HUES48 (cell line): ENCODE data around the gene SRC.
"Not testable (repeated sequence)": the region's sequence is repeated elsewhere in the genome, so short reads cannot be mapped to it uniquely, and the experiment has no call there.

ENCODE experiments used
- H3K27ac ChIP-seq: one replicate; pipeline ENCODE4 v1.7.0; 2013; ENCODE audit warnings: low read depth, low read length, inconsistent platforms
- H3K27me3 ChIP-seq: 2 replicates; pipeline ENCODE4 v1.6.1; 2013; ENCODE audit warnings: mild to moderate bottlenecking, low read length; ENCODE audit not compliant: control insufficient read depth, insufficient read depth
- H3K36me3 ChIP-seq: 2 replicates; pipeline ENCODE4 v1.6.1; 2013; ENCODE audit warnings: low read length; ENCODE audit not compliant: control insufficient read depth, insufficient read depth
- H3K4me1 ChIP-seq: 2 replicates; pipeline ENCODE4 v1.6.1; 2013; ENCODE audit warnings: mild to moderate bottlenecking, low read length; ENCODE audit not compliant: control insufficient read depth, insufficient read depth
- H3K4me3 ChIP-seq: 2 replicates; pipeline ENCODE4 v1.5.1; 2013; ENCODE audit warnings: mild to moderate bottlenecking, low read depth, low read length
- H3K9ac ChIP-seq: 2 replicates; pipeline ENCODE4 v1.6.1; 2013; ENCODE audit warnings: mild to moderate bottlenecking, low read depth, low read length, moderate library complexity
- H3K9me3 ChIP-seq: 2 replicates; pipeline ENCODE4 v1.6.1; 2013; ENCODE audit warnings: low read length; ENCODE audit not compliant: control insufficient read depth, insufficient read depth

SRC gene

DNA sequence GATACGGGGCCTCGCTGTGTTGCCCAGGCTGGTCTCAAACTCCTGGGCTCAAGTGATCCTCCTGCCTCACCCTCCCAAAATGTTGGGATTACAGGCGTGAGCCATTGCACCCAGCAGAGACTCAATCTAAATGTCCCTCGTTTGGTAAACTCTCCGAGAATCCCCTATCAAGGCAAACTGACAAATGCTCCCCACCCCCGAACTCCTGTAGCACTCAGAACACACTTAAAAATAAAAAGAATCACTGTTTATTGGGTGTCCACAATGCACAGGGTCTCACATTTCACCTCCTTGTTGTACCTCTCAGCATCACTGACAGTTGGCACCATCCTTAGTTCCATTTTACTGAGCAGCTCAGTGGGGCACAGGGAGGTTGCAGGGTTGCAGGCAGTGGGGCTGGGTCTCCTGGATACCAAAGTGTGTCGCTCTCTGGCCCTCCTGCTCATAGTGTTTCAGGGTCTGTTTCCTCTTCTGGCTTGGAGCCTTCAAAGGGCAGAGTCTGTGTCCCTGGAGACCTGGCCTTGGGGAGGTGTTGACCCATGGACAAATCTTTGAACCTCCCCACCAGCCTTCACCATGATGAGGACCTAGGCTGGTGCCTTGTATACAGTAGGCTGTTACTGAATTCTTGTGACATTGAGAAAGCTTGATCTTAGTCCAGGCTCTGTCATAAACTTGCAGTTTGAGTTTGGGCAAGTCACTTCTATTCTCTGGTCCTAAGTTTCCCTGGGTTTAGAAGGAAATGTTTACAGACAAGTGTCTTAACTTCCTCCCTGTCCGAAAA, 8.5 kb upstream of the SRC start:
- H3K4me3 ChIP-seq, result no peak overlapping the region
- no peaks in the 10 kb centered on the region for H3K4me1 ChIP-seq
- H3K36me3 ChIP-seq, result no peaks in the 10 kb centered on the region
- no peaks in the 10 kb centered on the region for H3K27me3 ChIP-seq
- H3K9me3 ChIP-seq, result no peaks in the 10 kb centered on the region
- H3K27ac ChIP-seq, result no peak overlapping the region
- no peak overlapping the region for H3K9ac ChIP-seq

DNA sequence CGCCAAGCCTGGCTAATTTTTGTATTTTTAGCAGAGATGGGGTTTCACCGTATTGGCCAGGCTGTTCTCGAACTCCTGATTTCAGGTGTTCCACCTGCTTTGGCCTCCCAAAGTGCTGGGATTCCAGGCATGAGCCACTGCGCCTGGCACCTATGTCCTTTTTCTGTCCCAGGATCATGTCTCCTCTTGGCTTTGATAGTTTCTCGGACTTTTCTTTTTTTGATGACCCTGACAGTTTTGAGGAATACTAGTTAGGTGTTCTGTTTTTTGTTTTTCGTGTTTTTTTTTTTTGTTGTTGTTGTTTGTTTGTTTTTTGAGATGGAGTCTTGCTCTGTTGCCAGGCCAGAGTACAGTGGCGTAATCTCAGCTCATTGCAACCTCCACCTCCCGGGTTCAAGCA, 7.6 kb upstream of the SRC start:
- not testable (repeated sequence) for H3K27me3 ChIP-seq, H3K4me3 ChIP-seq, H3K9me3 ChIP-seq, H3K4me1 ChIP-seq, H3K36me3 ChIP-seq, H3K9ac ChIP-seq, H3K27ac ChIP-seq

DNA sequence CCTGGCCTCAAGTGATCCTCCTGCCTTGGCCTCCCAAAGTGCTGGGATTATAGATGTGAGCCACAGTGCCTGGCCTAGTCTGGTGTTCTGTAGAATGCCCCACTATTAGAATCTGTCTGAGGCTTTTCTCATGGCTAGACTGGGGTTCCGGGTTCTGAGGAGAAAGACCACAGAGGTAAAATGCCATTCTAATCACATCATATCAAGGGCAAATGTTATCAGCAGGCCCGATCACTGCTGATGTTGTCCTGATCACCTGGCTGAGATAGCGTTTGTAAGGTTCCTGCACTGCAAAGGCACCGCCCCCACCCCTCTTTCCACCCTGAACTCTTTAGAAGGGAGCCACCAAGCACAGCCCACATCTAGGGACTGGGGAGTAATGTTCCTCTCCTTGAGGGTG, 6.7 kb upstream of the SRC start:
- no peak overlapping the region for H3K4me3 ChIP-seq
- H3K4me1 ChIP-seq, result no peaks in the 10 kb centered on the region
- H3K27me3 ChIP-seq, result no peaks in the 10 kb centered on the region
- H3K27ac ChIP-seq, result no peak overlapping the region
- H3K9ac ChIP-seq, result no peak overlapping the region
- no peaks in the 10 kb centered on the region for H3K36me3 ChIP-seq
- H3K9me3 ChIP-seq, result no peaks in the 10 kb centered on the region

DNA sequence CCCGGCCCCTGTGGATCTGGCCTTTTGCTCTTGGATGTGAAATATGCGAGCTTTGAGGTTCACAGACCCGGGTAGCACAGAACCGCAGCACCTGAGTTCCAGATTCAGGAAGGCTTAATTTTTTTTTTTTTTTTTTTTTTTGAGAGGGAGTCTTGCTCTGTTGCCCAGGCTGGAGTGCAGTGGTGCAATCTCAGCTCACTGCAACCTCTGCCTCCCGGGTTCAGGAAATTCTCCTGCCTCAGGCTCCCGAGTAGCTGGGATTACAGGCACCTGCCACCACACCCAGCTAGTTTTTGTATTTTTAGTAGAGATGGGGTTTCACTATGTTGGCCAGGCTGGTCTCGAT, 6.2 kb upstream of the SRC start:
- H3K4me1 ChIP-seq, H3K4me3 ChIP-seq, H3K9me3 ChIP-seq, H3K27me3 ChIP-seq, H3K27ac ChIP-seq, H3K9ac ChIP-seq, H3K36me3 ChIP-seq: not testable (repeated sequence)

DNA sequence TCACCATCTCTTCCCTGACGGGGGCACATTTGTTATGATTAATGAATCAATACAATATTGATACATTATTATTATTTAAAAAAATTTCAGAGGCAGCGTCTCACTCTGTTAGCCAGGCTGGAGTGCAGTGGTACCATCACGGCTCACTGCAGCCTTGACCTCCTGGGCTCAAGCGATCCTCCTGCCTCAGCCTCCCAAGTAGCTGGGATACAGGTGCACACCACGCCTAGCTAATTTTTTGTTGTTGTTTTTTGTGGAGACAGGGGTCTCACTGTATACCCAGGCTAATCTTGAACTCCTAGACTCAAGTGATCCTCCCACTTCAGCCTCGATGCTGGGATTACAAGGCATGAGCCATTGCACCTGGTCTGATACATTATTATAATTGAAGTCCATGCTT, 4.9 kb upstream of the SRC start:
- no peak overlapping the region for H3K27ac ChIP-seq
- no peaks in the 10 kb centered on the region for H3K36me3 ChIP-seq
- H3K27me3 ChIP-seq, result no peaks in the 10 kb centered on the region
- no peak overlapping the region for H3K9ac ChIP-seq
- no peak overlapping the region for H3K4me3 ChIP-seq
- no peaks in the 10 kb centered on the region for H3K9me3 ChIP-seq
- peaks cover 4% of the 10 kb centered on the region; the same call in 1 of the 2 replicates for H3K4me1 ChIP-seq

DNA sequence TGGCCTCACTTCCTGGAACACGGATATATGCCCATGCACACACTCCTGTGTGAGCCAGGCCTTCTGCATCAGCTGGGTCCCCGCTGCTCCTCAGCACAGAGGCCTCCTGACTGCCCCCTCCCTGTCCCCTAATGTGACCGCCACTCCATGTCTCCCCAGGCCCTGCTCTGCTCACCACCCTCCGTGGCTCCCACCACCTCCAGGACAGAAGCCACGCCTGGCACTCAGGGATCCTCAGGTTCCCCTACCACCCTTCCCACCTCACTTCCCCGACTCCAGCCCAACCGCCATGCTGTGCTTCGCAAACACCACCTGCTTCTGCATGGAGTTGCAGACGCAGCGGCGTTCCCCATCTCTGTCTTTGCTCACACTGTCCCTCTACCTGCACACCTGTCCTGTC, 4.3 kb upstream of the SRC start:
- Histone ChIP-seq H3K9ac (no peak overlapping the region), H3K4me3 (no peak overlapping the region), H3K36me3 (no peaks in the 10 kb centered on the region), H3K27ac (no peak overlapping the region), H3K4me1 (peaks cover 4% of the 10 kb centered on the region; the same call in 1 of the 2 replicates), H3K9me3 (no peaks in the 10 kb centered on the region), H3K27me3 (no peaks in the 10 kb centered on the region)

DNA sequence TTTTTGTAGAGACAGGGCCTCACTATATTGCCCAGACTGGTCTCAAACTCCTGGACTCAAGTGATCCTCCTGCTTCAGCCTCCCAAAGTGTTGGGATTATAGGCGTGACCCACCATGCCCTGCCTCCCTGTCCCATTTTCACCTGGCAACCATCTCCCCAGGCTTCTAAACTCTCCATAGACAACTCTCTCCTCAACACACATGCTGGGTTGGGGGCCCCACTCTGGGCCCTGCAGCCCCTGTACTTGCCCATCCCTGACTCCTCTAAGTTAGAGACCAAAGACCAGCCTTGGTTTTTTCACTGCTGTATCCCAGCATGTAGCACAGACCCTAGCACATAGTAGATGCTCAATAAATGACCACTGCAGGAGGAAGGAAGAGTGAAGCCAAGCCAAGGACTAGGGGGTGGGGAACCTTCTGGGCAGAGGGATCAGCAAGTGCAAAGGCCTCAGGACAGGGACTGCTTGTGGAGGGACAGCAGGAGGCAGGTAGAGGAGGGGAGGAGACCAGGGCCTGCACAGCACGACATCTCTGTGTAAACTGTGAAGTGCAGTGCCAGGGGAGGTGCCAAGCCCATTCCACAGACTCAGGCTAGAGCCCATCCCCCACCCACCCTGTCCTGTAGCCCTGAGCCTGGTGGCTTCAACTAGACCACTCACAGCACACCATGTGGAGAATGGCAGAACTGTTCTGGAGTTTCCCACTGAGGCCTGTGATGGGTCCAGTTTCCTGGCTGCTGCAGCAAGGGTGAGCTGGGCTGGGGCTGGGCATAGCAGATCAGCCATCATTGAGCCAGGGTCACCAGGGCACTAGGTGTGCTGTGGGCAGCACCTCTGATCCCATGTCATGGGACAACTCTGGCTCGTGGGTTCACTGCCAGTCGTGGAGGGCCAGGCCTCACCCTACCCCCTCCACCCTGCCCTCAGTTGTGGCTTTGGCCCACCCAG, 3.4 kb upstream of the SRC start:
- H3K9ac ChIP-seq, result no peak overlapping the region
- no peak overlapping the region for H3K27ac ChIP-seq
- no peak overlapping the region for H3K4me3 ChIP-seq
- no peaks in the 10 kb centered on the region for H3K27me3 ChIP-seq
- no peaks in the 10 kb centered on the region for H3K9me3 ChIP-seq
- H3K4me1 ChIP-seq, result peaks cover 4% of the 10 kb centered on the region; the same call in 1 of the 2 replicates
- 0 out of 2 replicates have a peak, but pooled peaks cover 3% of the 10 kb centered on the region for H3K36me3 ChIP-seq

DNA sequence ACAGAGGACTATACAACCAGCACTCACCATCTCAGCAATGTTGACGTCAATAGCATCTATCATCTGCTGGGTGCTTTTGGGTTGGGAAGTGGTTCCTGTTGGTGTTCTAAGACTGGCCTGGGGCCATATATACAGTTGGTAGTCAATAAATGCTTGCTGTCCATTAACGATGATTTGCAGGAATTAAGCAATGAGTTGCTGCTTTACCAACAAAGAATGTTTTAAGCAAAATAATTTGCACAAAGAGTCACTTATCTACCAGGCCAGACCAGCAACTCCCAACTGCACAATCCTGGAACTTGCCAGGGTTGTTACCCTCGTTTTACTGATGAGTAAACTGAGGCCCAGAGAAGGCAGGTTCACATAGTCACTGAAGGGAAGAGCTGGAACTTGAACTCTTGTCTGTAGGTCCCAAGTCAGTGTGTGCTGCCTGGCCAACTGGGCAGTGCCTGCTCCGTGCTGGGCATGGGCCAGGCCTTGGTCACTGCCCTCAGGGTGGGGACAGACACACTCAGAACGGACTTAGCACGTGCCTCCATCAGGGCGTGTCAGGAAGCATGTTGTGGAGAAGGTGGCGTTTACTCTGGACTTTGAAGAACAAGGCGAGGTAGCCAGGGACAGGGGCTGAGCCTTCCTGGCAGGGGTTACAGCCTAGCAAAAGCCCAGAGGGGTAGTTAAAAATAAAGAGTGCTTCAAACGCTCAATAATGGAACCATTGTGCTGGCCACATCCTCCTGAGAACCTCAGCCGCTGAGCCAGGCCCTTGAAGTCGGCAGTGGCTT, 2.5 kb upstream of the SRC start:
- H3K4me1 ChIP-seq, result peaks cover 4% of the 10 kb centered on the region; the same call in 1 of the 2 replicates
- H3K4me3 ChIP-seq, result no peak overlapping the region
- H3K27me3 ChIP-seq, result no peaks in the 10 kb centered on the region
- H3K9ac ChIP-seq, result no peak overlapping the region
- 0 out of 2 replicates have a peak, but pooled peaks cover 5% of the 10 kb centered on the region for H3K36me3 ChIP-seq
- H3K27ac ChIP-seq, result no peak overlapping the region
- H3K9me3 ChIP-seq, result no peaks in the 10 kb centered on the region

DNA sequence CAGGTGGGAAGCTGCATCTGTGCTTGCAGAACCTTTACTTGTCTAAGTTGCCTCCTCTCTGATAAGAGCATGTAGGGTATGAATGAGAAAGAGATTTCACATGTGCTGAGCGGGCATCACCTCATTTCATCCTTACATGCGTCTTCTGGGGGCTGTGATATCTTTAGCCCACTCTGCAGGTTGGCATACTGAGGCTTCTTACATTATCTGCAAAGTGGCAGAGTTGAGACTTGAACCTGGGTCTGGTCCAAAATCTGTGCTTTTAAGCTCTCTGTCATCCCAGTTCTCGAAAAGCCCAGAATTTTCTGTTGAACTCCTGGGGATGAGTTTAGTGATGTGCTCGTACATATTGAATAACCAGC, 2.0 kb upstream of the SRC start:
- H3K27me3 ChIP-seq, result no peaks in the 10 kb centered on the region
- H3K9me3 ChIP-seq, result no peaks in the 10 kb centered on the region
- no peak overlapping the region for H3K4me3 ChIP-seq
- H3K9ac ChIP-seq, result no peak overlapping the region
- H3K27ac ChIP-seq, result peak overlapping the region; percentile 54
- 0 out of 2 replicates have a peak, but pooled peaks cover 5% of the 10 kb centered on the region for H3K36me3 ChIP-seq
- H3K4me1 ChIP-seq, result peaks cover 4% of the 10 kb centered on the region; the same call in 1 of the 2 replicates

DNA sequence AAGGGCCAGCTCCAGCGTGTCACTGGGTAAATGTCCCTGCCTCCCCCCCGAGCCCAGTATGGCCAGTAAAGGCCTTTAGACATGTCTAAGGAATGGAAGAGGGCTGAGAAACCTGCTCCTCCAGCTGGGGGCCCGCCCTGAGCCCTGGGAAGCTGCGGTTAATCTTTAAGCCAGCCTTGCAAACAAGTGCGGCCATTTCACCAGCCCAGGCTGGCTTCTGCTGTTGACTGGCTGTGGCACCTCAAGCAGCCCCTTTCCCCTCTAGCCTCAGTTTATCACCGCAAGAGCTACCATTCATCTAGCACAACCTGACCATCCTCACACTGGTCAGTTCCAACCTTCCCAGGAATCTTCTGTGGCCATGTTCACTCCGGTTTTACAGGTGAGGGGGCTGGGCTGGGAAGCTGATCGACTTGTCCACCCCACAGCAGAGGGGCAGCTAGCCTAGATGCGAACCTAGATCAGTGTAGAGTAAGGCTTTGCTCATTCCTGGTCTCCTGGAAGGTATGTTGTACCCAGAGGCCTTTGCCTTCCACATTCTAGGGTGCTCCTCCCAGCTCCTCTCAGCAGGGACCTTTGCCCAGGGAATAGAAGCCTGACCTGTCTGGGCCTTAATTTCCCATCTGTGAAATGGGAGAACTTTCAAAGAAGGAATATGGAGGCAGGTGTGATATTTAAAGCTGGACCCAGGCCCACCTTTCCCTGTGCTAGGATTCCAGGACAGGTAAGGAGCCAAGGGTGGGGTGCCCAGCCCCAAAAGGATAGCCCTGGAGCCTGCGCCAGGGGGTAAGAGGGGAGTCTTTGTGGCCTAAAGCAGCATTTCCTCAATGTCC, 1.2 kb upstream of the SRC start:
- Histone ChIP-seq H3K9ac (no peak overlapping the region), H3K9me3 (no peaks in the 10 kb centered on the region), H3K4me3 (peak overlapping the region; percentile 59; the same call in 1 of the 2 replicates), H3K4me1 (peaks cover 5% of the 10 kb centered on the region; the same call in 1 of the 2 replicates), H3K36me3 (0 out of 2 replicates have a peak, but pooled peaks cover 5% of the 10 kb centered on the region), H3K27ac (peak overlapping the region; percentile 54), H3K27me3 (no peaks in the 10 kb centered on the region)
